Heart left ventricle (tissue), 16 donors: ENCODE data around the gene SLC17A2. TPM values are rescaled to one million over a fixed set of nuclear protein-coding genes. Genes with fewer than 3 reads are reported as not detected.

ENCODE experiments used
- ATAC-seq, 4 donors: fragments of 200-7000 bp; cut with Tn5 transposase; one replicate each; pipeline ENCODE4 v1.9.1; 2020 to 2022; ENCODE audit warnings: moderate library complexity in 4 of 4, mild to moderate bottlenecking in 3 of 4, moderate number of reproducible peaks in 1 of 4
- DNase-seq, 5 donors: peaks; one replicate each; pipeline ENCODE4 v3.0.0-alpha.2; 2020
- H3K27ac ChIP-seq, 12 donors: fragments of 200-600 bp; sonication (generic) in 4 of 12; one replicate each; pipeline versions ENCODE4 v1.5.0 to v1.8.0; 2016 to 2022; ENCODE audit warnings: mild to moderate bottlenecking in 2 of 12
- H3K27me3 ChIP-seq, 9 donors: fragments of 200-600 bp; sonication (generic) in 2 of 9; one replicate each; pipeline versions ENCODE4 v1.5.1 to v1.8.0; 2016 to 2022; ENCODE audit warnings: mild to moderate bottlenecking in 3 of 9
- H3K36me3 ChIP-seq, 9 donors: fragments of 200-600 bp; sonication (generic) in 2 of 9; one replicate each; pipeline versions ENCODE4 v1.5.0 to v1.8.0; 2018 to 2022; ENCODE audit warnings: mild to moderate bottlenecking in 2 of 9
- H3K4me1 ChIP-seq, 12 donors: fragments of 200-600 bp; sonication (generic) in 4 of 12; one replicate each; pipeline versions ENCODE4 v1.5.0 to v1.8.0; 2016 to 2022; ENCODE audit warnings: mild to moderate bottlenecking in 3 of 12
- H3K4me3 ChIP-seq, 12 donors: fragments of 200-600 bp; sonication (generic) in 4 of 12; one replicate each; pipeline versions ENCODE4 v1.5.0 to v1.8.0; 2017 to 2022; ENCODE audit warnings: mild to moderate bottlenecking in 9 of 12, moderate library complexity in 4 of 12
- H3K9me3 ChIP-seq, 12 donors: fragments of 200-600 bp; sonication (generic) in 4 of 12; one replicate each; pipeline versions ENCODE4 v1.5.0 to v1.8.0; 2016 to 2022; ENCODE audit warnings: mild to moderate bottlenecking in 1 of 12
- POLR2A ChIP-seq, 2 donors: fragments of 450-650 bp; IDR thresholded peaks; one replicate each; pipeline ENCODE4 v1.6.1; 2017; ENCODE audit warnings: antibody characterized with exemption in 2 of 2, mild to moderate bottlenecking in 2 of 2, moderate library complexity in 2 of 2
- WGBS, 4 donors: extraction: QIAGEN DNeasy Blood & Tissue Kit in 2 of 4; methylation state at CpG; one replicate each; pipeline versions ENCODE4 v1.1.5 to v1.1.7; 2013 to 2018; 5-methylcytosine and 5-hydroxymethylcytosine counted together
- intact Hi-C, 10 donors: fragments of 100-400 bp; cut with DNase I; formaldehyde crosslinking; loops; one replicate each; pipeline versions ENCODE4 v1.11.1 to v1.14.2; 2022
- polyA plus RNA-seq, 2 donors: library from polyadenylated mRNA; stranded (reverse); fragments of 200-250 nt; gene quantifications; one replicate each; pipeline ENCODE4 v1.2.3, GENCODE V29; 2013
- total RNA-seq, 9 donors: library from RNA; depleted of rRNA in 2 of 9; stranded (reverse); fragments of >200 nt in 2 of 9; fragmentation: NEBNext Ultra II Directional in 3 of 9; extraction: Animal tissue kit (Norgen Biotek cat#: 25700) in 3 of 9; gene quantifications; one replicate each; pipeline versions ENCODE4 v1.1.0 to v1.2.4, GENCODE V29; 2016 to 2023
- TF ChIP-seq, protein P1 (sequence below), 12 donors: fragments of 200-600 bp; sonication (generic) in 4 of 12; IDR thresholded peaks; one replicate each; pipeline versions ENCODE4 v1.5.0 to v1.8.0; 2018 to 2022; ENCODE audit warnings: antibody characterized with exemption in 12 of 12, mild to moderate bottlenecking in 5 of 12
- donor health status: ischemic (EF 13 %, LVEDD 7.1; RV severe dilation, severe dysfunction).
- donor health status: healthy with polysubstance abuse.
- donor health status: DM: no; HTN: yes; CAD: no.
- donor health status: DM: no; HTN: no; CAD: no.
- donor health status: ischemic (EF 25% LVEDD 6.9; RV normal size, moderate dysfunction).
- donor health status: ischemic (EF 25% LVEDD 5.7; RV mildly dilated, moderate dysfunction).
- donor health status: healthy.
- donor health status: DM: yes; HTN: yes; CAD: no.
- donor health status: ischemic (EF 35%, LVEDD 5.7; RV mildly dilated, moderate dysfunction).
- donor health status: nonischemic (EF 11% LVEDD 7.7; RV severe dilation, severe dysfunction).
- donor health status: DM: yes; HTN: yes; CAD: no.
- donor health status: PGD.
- donor health status: ischemic (EF 29% LVEDD 5.4; RV normal size, mild dysfunction).
- donor health status: nonischemic (EF 23%, LVEDD 6.1; RV moderate dilation, normal function).

SLC17A2 gene
- total and polyA plus RNA-seq, 11 donors: not detected

- TF ChIP-seq POLR2A (IDR thresholded peaks at IDR 0.05): no peak
- TF ChIP-seq, protein P1, sequence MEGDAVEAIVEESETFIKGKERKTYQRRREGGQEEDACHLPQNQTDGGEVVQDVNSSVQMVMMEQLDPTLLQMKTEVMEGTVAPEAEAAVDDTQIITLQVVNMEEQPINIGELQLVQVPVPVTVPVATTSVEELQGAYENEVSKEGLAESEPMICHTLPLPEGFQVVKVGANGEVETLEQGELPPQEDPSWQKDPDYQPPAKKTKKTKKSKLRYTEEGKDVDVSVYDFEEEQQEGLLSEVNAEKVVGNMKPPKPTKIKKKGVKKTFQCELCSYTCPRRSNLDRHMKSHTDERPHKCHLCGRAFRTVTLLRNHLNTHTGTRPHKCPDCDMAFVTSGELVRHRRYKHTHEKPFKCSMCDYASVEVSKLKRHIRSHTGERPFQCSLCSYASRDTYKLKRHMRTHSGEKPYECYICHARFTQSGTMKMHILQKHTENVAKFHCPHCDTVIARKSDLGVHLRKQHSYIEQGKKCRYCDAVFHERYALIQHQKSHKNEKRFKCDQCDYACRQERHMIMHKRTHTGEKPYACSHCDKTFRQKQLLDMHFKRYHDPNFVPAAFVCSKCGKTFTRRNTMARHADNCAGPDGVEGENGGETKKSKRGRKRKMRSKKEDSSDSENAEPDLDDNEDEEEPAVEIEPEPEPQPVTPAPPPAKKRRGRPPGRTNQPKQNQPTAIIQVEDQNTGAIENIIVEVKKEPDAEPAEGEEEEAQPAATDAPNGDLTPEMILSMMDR (IDR thresholded peaks at IDR 0.05): no peak
- H3K4me3 ChIP-seq: peak overlapping the region in 1 of 12 donors; percentile 16
- 91 to 93% (median 93%) methylated on average over 9 of the region's 9 CpGs for WGBS, 4 donors
- H3K36me3 ChIP-seq: peaks cover 0 to 73% (median 65%) of the 10 kb centered on the region in 9 donors
- H3K4me1 ChIP-seq: peaks cover 2 to 80% (median 57%) of the 10 kb centered on the region in 12 donors
- intact Hi-C loops: loop anchor here in 1 of 10 donors (10.0 kb wide), 1 partner anchor 872 kb away; no protein-coding TSS in a partner anchor
- ATAC-seq: no peak
- peak overlapping the region in 1 of 12 donors; percentile 12 for H3K27ac ChIP-seq
- H3K27me3 ChIP-seq: no peaks in the 10 kb centered on the region
- no peaks in the 10 kb centered on the region for H3K9me3 ChIP-seq
- DNase-seq: no peak
Measured at GRCh38 chr6:25966711-25967110, 36.2 kb upstream of the SLC17A2 start.

- TF ChIP-seq POLR2A (IDR thresholded peaks at IDR 0.05): no peak
- TF ChIP-seq, protein P1 (IDR thresholded peaks at IDR 0.05): no peak
- WGBS, 4 donors: 88 to 98% (median 93%) methylated on average over 4 of the region's 4 CpGs
- Histone ChIP-seq H3K4me3 (peak overlapping the region in 2 of 12 donors; percentile 70 to 73), H3K9me3 (peaks cover 0 to 9% (median 0%) of the 10 kb centered on the region in 12 donors), H3K27me3 (no peaks in the 10 kb centered on the region), H3K27ac (no peak overlapping the region), H3K4me1 (peaks cover 0 to 71% (median 49%) of the 10 kb centered on the region in 12 donors), H3K36me3 (peaks cover 0 to 56% (median 49%) of the 10 kb centered on the region in 9 donors)
- DNase-seq: no peak
- intact Hi-C loops: loop anchor here in 1 of 10 donors (10.0 kb wide), 1 partner anchor 870 kb away; no protein-coding TSS in a partner anchor
- ATAC-seq: no peak
Measured at GRCh38 chr6:25965058-25965457, 34.6 kb upstream of the SLC17A2 start.

GRCh38 chr6:25963426-25964123 lies 33.1 kb upstream of the SLC17A2 start:
- H3K4me3 ChIP-seq: peak overlapping the region; percentile 27 to 93 (median 62)
- ATAC-seq (peak in 3 of 4 donors; percentile 5 to 19 (median 16)), DNase-seq (no peak)
- H3K4me1 ChIP-seq: peaks cover 0 to 70% (median 47%) of the 10 kb centered on the region in 12 donors
- intact Hi-C loops: loop anchor here in 1 of 10 donors (10.0 kb wide), 1 partner anchor 869 kb away; no protein-coding TSS in a partner anchor
- H3K9me3 ChIP-seq: peaks cover 0 to 13% (median 0%) of the 10 kb centered on the region in 12 donors
- H3K27me3 ChIP-seq: no peaks in the 10 kb centered on the region
- peaks cover 0 to 41% (median 34%) of the 10 kb centered on the region in 9 donors for H3K36me3 ChIP-seq
- no peak for TF ChIP-seq POLR2A (IDR thresholded peaks at IDR 0.05)
- TF ChIP-seq, protein P1 (IDR thresholded peaks at IDR 0.05): no peak
- 13 to 19% (median 15%) methylated on average over 6 of the region's 6 CpGs for WGBS, 4 donors
- H3K27ac ChIP-seq: peak overlapping the region in 11 of 12 donors; percentile 80 to 99 (median 91)
